Measurements from ENCODE around the gene PTMS. TPM values are rescaled to one million over a fixed set of nuclear protein-coding genes. Genes with fewer than 3 reads are reported as not detected.

Gene PTMS
- total and polyA plus RNA-seq, 2 of the 13 experiments (the other 11 are each of a cell fraction or from before 2014, with no cell fraction given): 40.5 to 82.4 TPM

DNA sequence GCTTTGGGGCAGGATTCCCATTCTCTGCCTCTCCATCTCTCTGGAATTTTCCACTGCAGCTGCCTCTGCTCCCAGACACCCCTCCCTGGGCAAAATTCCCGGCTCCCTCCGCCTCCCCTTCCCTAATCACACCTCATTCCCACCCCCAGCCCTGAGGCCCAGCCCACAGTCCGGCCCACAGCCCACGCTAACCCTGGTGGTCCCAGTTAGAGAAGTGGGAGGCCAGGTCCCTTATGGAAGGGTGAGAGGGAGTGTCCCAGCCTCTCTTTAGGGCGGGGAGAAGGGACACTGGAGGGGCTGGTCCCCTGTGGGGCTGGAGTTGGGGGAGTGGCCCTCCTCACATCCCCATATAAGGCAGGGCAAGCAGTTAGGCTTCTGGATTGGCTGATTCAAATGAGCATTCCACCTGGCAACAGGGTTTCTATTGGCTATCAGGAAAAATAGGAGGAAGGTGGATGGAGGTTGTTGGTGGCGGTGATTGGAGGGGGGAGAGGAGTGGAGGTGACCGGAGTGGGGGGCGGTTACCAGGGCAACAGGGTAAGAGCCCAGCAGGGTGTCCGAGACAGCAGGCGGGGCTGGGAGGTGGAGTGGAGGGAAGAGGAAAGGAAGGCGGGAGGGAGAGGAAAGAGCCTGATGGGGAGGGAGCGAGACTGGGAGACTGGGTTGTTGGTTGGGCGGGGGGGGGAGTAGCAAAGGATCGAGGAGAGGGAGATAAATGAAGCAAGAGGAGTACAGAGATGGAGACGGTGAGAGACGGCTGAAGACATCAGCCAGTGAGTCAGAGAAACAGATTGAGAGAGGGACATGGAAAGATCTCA, 1.9 kb upstream of the PTMS start (continued):
- TF ChIP-seq ZNF263 (CRISPR knock-in tag; IDR thresholded peaks at IDR 0.05): no peak
- TF ChIP-seq, protein P1, sequence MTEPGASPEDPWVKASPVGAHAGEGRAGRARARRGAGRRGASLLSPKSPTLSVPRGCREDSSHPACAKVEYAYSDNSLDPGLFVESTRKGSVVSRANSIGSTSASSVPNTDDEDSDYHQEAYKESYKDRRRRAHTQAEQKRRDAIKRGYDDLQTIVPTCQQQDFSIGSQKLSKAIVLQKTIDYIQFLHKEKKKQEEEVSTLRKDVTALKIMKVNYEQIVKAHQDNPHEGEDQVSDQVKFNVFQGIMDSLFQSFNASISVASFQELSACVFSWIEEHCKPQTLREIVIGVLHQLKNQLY (CRISPR knock-in tag; IDR thresholded peaks at IDR 0.05): no peak
- peak; percentile 40; the same call in 1 of the 2 replicates for TF ChIP-seq ZNF292 (CRISPR knock-in tag; IDR thresholded peaks at IDR 0.05; ENCODE audit: borderline replicate concordance, low read depth)
- no peak for TF ChIP-seq ZFP37 (CRISPR knock-in tag; IDR thresholded peaks at IDR 0.05; ENCODE audit: borderline replicate concordance)
- peak; percentile 58; the same call in 1 of the 3 replicates for TF ChIP-seq MXI1 (IDR thresholded peaks at IDR 0.05; ENCODE audit: borderline replicate concordance, low read depth, low read length)
- TF ChIP-seq ZNF549 (CRISPR knock-in tag; IDR thresholded peaks at IDR 0.05): no peak
- TF ChIP-seq, protein P2, sequence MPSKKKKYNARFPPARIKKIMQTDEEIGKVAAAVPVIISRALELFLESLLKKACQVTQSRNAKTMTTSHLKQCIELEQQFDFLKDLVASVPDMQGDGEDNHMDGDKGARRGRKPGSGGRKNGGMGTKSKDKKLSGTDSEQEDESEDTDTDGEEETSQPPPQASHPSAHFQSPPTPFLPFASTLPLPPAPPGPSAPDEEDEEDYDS (CRISPR knock-in tag; IDR thresholded peaks at IDR 0.05): peak; percentile 48; the same call in 1 of the 2 replicates
- peak; percentile 65 for TF ChIP-seq PCBP2 (optimal IDR thresholded peaks at IDR 0.05; ENCODE audit: low read depth, low read length, poor library complexity, severe bottlenecking)
- TF ChIP-seq EP300 (IDR thresholded peaks at IDR 0.05; ENCODE audit: low read depth in 2 of 2, low read length in 2 of 2): peak in 1 of 2 experiments; percentile 82; a peak in 2 of 4 replicates
- no peak for TF ChIP-seq EP300 (CRISPR knock-in tag; IDR thresholded peaks at IDR 0.05; ENCODE audit: borderline replicate concordance)
- no peak for TF ChIP-seq STAG1 (CRISPR knock-in tag; IDR thresholded peaks at IDR 0.05)
- TF ChIP-seq RFXAP (CRISPR knock-in tag; IDR thresholded peaks at IDR 0.05; ENCODE audit: borderline replicate concordance): peak; percentile 99
- TF ChIP-seq ZNF878 (CRISPR knock-in tag; IDR thresholded peaks at IDR 0.05): no peak
- TF ChIP-seq NR3C1 (CRISPR knock-in tag; IDR thresholded peaks at IDR 0.05): no peak
- TF ChIP-seq ZNF337 (CRISPR knock-in tag; IDR thresholded peaks at IDR 0.05; ENCODE audit: borderline replicate concordance, low read depth): no peak
- TF ChIP-seq, protein P3, sequence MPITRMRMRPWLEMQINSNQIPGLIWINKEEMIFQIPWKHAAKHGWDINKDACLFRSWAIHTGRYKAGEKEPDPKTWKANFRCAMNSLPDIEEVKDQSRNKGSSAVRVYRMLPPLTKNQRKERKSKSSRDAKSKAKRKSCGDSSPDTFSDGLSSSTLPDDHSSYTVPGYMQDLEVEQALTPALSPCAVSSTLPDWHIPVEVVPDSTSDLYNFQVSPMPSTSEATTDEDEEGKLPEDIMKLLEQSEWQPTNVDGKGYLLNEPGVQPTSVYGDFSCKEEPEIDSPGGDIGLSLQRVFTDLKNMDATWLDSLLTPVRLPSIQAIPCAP (CRISPR knock-in tag; IDR thresholded peaks at IDR 0.05; ENCODE audit: low read depth): no peak
- no peak for TF ChIP-seq HOXA7 (CRISPR knock-in tag; IDR thresholded peaks at IDR 0.05)
- TF ChIP-seq ZBTB7B (CRISPR knock-in tag; IDR thresholded peaks at IDR 0.05): peak; percentile 86
- no peak for TF ChIP-seq ZNF546 (CRISPR knock-in tag; conservative IDR thresholded peaks at IDR 0.05)
- no peak for TF ChIP-seq RCOR2 (CRISPR knock-in tag; IDR thresholded peaks at IDR 0.05)
- TF ChIP-seq JUNB (CRISPR knock-in tag; IDR thresholded peaks at IDR 0.05; ENCODE audit: borderline replicate concordance): no peak
- TF ChIP-seq ZFP36 (IDR thresholded peaks at IDR 0.05; ENCODE audit: borderline replicate concordance, low read depth, low read length, partially characterized antibody): peak; percentile 87
- peak; percentile 100 for TF ChIP-seq SRF (IDR thresholded peaks at IDR 0.05; ENCODE audit: low read depth, low read length)
- TF ChIP-seq MAZ (IDR thresholded peaks at IDR 0.05; ENCODE audit: borderline replicate concordance, low read depth, low read length): peak; percentile 50; the same call in 1 of the 2 replicates
- TF ChIP-seq MAZ (CRISPR knock-in tag; IDR thresholded peaks at IDR 0.05; ENCODE audit: low read depth): peak; percentile 10; the same call in 1 of the 2 replicates
- 0 out of 2 replicates have a peak, but pooled peaks have one; percentile 25 for TF ChIP-seq TARDBP (CRISPR knock-in tag; IDR thresholded peaks at IDR 0.05)

Measured in HepG2 (cell line).